Measurements from ENCODE around the gene MITF. TPM values are rescaled to one million over a fixed set of nuclear protein-coding genes. Genes with fewer than 3 reads are reported as not detected.
A peak's percentile ranks its signal among the peaks of the same experiment; 100 is the strongest.

MITF gene
- polyA plus RNA-seq, 4 donors, result 0.22 to 2.2 (median 1.6) TPM

DNA sequence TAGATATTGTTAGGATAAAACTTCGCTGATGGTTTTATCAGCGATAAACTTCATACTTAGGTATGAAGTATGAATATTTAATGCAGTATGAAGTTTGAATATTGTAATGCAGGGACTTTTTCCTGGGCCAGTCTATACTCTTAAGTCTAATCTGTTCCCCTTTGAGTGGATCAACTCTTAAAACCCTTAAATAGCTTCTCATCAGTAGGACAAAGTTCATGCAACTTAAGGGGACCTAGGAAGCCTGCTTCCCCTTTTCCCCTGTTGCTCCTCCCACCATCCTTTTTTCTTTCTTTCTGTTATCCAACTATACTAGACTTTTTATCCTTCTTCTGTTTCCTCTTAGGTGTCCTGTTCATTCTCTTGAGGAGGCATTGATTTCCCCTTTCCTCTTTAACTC lies 78.7 kb downstream of the MITF start:
- Histone ChIP-seq H3K9me3 (ENCODE audit: control insufficient read depth in 2 of 2, insufficient read depth in 1 of 2, low read depth in 1 of 2, low read length in 1 of 2) (no peaks in the 10 kb centered on the region), H3K27ac (ENCODE audit: low read depth in 1 of 3, low read length in 2 of 3) (no peak overlapping the region), H3K36me3 (ENCODE audit: control insufficient read depth in 3 of 3, insufficient read depth in 2 of 3, low read depth in 1 of 3, low read length in 3 of 3) (no peaks in the 10 kb centered on the region), H3K4me3 (ENCODE audit: low read depth in 1 of 3, low read length in 3 of 3) (no peak overlapping the region), H3K27me3 (ENCODE audit: control insufficient read depth in 3 of 3, insufficient read depth in 3 of 3, low read length in 3 of 3) (no peaks in the 10 kb centered on the region), H3K4me1 (ENCODE audit: control insufficient read depth in 3 of 3, insufficient read depth in 2 of 3, low read depth in 1 of 3, low read length in 2 of 3) (no peaks in the 10 kb centered on the region)
- DNase-seq, result no peak
- no peak for FAIRE-seq
- 88 to 94% (median 91%) methylated on average over 2 of the region's 2 CpGs for WGBS, 3 donors

DNA sequence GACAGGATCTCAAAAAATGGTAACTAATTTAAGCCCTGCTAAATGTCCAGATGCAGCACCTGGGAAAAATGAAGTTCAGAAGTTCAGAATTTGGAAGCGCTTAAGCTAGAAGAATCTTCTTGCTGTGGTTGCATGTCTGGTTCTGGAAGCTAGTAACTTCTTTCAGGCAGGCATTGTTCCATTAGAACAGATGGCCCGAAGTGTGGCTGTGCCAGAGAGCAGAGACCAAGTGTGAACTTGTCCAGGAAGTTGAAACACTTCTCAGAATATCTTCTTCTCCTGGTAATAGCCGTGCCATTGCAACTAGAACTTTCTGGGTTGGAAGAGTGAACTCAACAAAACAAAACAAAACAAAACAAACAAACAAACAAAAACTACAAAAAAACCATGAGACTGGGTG lies 80.0 kb downstream of the MITF start:
- no peak overlapping the region for H3K27ac ChIP-seq (ENCODE audit: low read depth in 1 of 3, low read length in 2 of 3)
- H3K4me1 ChIP-seq (ENCODE audit: control insufficient read depth in 3 of 3, insufficient read depth in 2 of 3, low read depth in 1 of 3, low read length in 2 of 3), result no peaks in the 10 kb centered on the region
- WGBS, 3 donors, result 23 to 65% (median 60%) methylated on average over 3 of the region's 3 CpGs
- H3K36me3 ChIP-seq (ENCODE audit: control insufficient read depth in 3 of 3, insufficient read depth in 2 of 3, low read depth in 1 of 3, low read length in 3 of 3), result no peaks in the 10 kb centered on the region
- DNase-seq, result no peak
- no peak overlapping the region for H3K4me3 ChIP-seq (ENCODE audit: low read depth in 1 of 3, low read length in 3 of 3)
- no peaks in the 10 kb centered on the region for H3K9me3 ChIP-seq (ENCODE audit: control insufficient read depth in 2 of 2, insufficient read depth in 1 of 2, low read depth in 1 of 2, low read length in 1 of 2)
- H3K27me3 ChIP-seq (ENCODE audit: control insufficient read depth in 3 of 3, insufficient read depth in 3 of 3, low read length in 3 of 3), result no peaks in the 10 kb centered on the region
- FAIRE-seq, result no peak

DNA sequence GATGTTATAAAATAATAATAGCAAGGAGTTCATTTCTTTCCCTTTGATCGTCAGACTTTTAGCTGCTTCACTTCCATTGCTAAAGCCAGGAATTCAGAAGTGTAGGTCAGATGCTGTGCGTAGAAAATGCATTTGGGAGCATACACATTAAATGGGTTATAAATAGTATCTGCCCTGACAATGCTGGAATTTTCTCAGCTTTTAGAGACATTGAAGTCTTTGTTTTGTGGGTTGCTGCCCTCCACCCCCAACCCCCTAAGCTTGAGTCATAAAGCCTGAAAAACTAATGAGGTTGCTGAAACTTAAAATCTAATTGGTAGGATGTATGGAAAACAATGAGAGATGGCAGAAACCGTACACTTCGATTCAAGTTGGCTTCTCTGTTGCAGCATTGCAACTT lies 81.9 kb downstream of the MITF start:
- DNase-seq, result no peak
- Histone ChIP-seq H3K4me3 (ENCODE audit: low read depth in 1 of 3, low read length in 3 of 3) (no peak overlapping the region), H3K36me3 (ENCODE audit: control insufficient read depth in 3 of 3, insufficient read depth in 2 of 3, low read depth in 1 of 3, low read length in 3 of 3) (no peaks in the 10 kb centered on the region), H3K27ac (ENCODE audit: low read depth in 1 of 3, low read length in 2 of 3) (no peak overlapping the region), H3K27me3 (ENCODE audit: control insufficient read depth in 3 of 3, insufficient read depth in 3 of 3, low read length in 3 of 3) (no peaks in the 10 kb centered on the region), H3K9me3 (ENCODE audit: control insufficient read depth in 2 of 2, insufficient read depth in 1 of 2, low read depth in 1 of 2, low read length in 1 of 2) (no peaks in the 10 kb centered on the region), H3K4me1 (ENCODE audit: control insufficient read depth in 3 of 3, insufficient read depth in 2 of 3, low read depth in 1 of 3, low read length in 2 of 3) (no peaks in the 10 kb centered on the region)
- 84 to 89% (median 89%) methylated on average over 4 of the region's 4 CpGs for WGBS, 3 donors
- no peak for FAIRE-seq

DNA sequence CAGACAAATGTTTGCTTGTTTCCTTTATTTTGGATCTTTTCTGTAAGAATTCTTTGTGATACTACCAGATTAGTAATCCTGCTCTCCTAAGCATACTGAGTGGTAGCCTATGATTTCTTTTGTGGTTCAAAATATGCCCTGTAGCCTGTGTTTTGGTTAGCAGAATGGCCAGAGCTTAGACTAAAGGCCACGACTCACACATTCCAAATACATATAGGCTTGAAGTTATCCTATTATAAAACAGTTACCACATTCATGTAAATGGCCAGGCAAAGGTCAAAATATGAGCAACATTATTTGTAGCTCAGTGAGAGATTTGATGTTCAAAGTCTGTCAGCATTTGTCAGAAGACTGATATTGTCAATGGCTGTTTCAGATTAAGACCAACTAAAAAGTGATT lies 84.5 kb downstream of the MITF start:
- FAIRE-seq (no peak), DNase-seq (peak in 1 of 2 donors; percentile 1)
- no peaks in the 10 kb centered on the region for H3K9me3 ChIP-seq (ENCODE audit: control insufficient read depth in 2 of 2, insufficient read depth in 1 of 2, low read depth in 1 of 2, low read length in 1 of 2)
- 14 to 52% (median 21%) methylated on average over 1 of the region's 1 CpG for WGBS, 3 donors
- H3K4me1 ChIP-seq (ENCODE audit: control insufficient read depth in 3 of 3, insufficient read depth in 2 of 3, low read depth in 1 of 3, low read length in 2 of 3), result no peaks in the 10 kb centered on the region
- no peaks in the 10 kb centered on the region for H3K27me3 ChIP-seq (ENCODE audit: control insufficient read depth in 3 of 3, insufficient read depth in 3 of 3, low read length in 3 of 3)
- H3K36me3 ChIP-seq (ENCODE audit: control insufficient read depth in 3 of 3, insufficient read depth in 2 of 3, low read depth in 1 of 3, low read length in 3 of 3), result no peaks in the 10 kb centered on the region
- no peak overlapping the region for H3K27ac ChIP-seq (ENCODE audit: low read depth in 1 of 3, low read length in 2 of 3)
- H3K4me3 ChIP-seq (ENCODE audit: low read depth in 1 of 3, low read length in 3 of 3), result no peak overlapping the region

DNA sequence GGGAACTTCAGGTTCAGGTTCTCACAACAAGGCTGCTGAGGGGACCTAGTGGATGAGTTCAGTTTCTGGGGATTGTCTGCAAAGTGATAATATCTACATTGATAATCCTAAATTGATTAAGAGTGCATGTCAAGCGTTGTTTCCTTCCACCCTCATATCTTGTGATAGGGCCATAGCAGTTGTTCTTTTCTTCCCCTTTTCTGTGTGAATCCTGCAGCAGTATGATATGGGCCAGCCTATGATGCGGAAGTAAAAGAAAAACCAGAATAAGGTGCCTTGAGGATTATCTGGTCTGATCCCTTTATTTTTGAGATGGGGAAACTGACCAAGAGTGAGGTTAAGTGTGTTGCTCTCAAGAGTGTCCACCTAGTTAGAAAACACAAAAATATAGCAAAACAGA lies 86.2 kb downstream of the MITF start:
- FAIRE-seq (no peak), DNase-seq (no peak)

DNA sequence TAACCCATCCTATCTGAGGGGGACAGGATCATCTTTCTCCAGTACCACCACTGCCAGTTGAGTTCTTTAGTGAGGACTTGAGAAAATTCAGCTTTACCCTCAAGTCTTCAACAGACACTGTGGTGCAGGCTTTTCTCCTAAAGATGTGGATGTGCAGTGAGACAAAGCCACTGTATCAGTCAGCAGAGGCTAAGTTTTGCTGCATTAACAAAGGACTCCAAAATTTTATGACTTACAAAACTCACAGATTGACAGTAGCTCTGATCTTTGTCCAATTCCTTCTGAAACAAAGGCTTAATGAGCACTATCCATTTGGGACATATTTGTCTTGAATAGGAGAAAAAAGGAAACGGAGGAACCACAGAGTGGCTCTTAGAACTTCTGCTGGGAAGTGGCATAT lies 87.9 kb downstream of the MITF start:
- Histone ChIP-seq H3K36me3 (ENCODE audit: control insufficient read depth in 3 of 3, insufficient read depth in 2 of 3, low read depth in 1 of 3, low read length in 3 of 3) (no peaks in the 10 kb centered on the region), H3K4me1 (ENCODE audit: control insufficient read depth in 3 of 3, insufficient read depth in 2 of 3, low read depth in 1 of 3, low read length in 2 of 3) (no peaks in the 10 kb centered on the region), H3K27me3 (ENCODE audit: control insufficient read depth in 3 of 3, insufficient read depth in 3 of 3, low read length in 3 of 3) (no peaks in the 10 kb centered on the region), H3K4me3 (ENCODE audit: low read depth in 1 of 3, low read length in 3 of 3) (no peak overlapping the region), H3K9me3 (ENCODE audit: control insufficient read depth in 2 of 2, insufficient read depth in 1 of 2, low read depth in 1 of 2, low read length in 1 of 2) (no peaks in the 10 kb centered on the region), H3K27ac (ENCODE audit: low read depth in 1 of 3, low read length in 2 of 3) (no peak overlapping the region)
- 77 to 88% (median 86%) methylated on average over 1 of the region's 1 CpG for WGBS, 3 donors
- DNase-seq (no peak), FAIRE-seq (no peak)

More for the DNA sequence above, 86.2 kb downstream of the MITF start:
- H3K9me3 ChIP-seq (ENCODE audit: control insufficient read depth in 2 of 2, insufficient read depth in 1 of 2, low read depth in 1 of 2, low read length in 1 of 2), result no peaks in the 10 kb centered on the region
- no peaks in the 10 kb centered on the region for H3K4me1 ChIP-seq (ENCODE audit: control insufficient read depth in 3 of 3, insufficient read depth in 2 of 3, low read depth in 1 of 3, low read length in 2 of 3)
- 81 to 83% (median 83%) methylated on average over 2 of the region's 2 CpGs for WGBS, 3 donors
- H3K27me3 ChIP-seq (ENCODE audit: control insufficient read depth in 3 of 3, insufficient read depth in 3 of 3, low read length in 3 of 3), result no peaks in the 10 kb centered on the region
- H3K4me3 ChIP-seq (ENCODE audit: low read depth in 1 of 3, low read length in 3 of 3), result no peak overlapping the region
- H3K27ac ChIP-seq (ENCODE audit: low read depth in 1 of 3, low read length in 2 of 3), result no peak overlapping the region
- H3K36me3 ChIP-seq (ENCODE audit: control insufficient read depth in 3 of 3, insufficient read depth in 2 of 3, low read depth in 1 of 3, low read length in 3 of 3), result no peaks in the 10 kb centered on the region

DNA sequence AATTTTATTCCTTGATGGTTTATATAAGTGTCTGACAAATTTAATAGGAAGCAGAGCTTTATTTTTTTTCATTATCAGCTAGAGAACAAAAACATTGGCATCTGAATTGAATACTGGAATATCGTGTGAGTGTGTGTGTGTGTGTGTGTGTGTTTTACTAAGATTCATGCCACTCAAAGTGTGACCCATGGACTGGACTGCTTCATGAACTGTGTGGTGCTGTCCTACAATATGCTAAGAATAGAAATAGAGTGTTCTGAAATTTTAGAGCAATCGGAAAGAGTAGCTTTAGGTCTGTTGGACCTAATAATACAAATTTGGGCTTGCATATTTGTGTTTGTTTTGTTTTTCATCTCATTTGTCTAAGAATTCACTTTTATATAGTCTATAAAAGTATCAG lies 89.6 kb downstream of the MITF start:
- H3K27ac ChIP-seq (ENCODE audit: low read depth in 1 of 3, low read length in 2 of 3), result no peak overlapping the region
- FAIRE-seq (no peak), DNase-seq (no peak)
- no peaks in the 10 kb centered on the region for H3K36me3 ChIP-seq (ENCODE audit: control insufficient read depth in 3 of 3, insufficient read depth in 2 of 3, low read depth in 1 of 3, low read length in 3 of 3)
- WGBS, 3 donors, result 53 to 75% (median 67%) methylated on average over 2 of the region's 2 CpGs
- H3K9me3 ChIP-seq (ENCODE audit: control insufficient read depth in 2 of 2, insufficient read depth in 1 of 2, low read depth in 1 of 2, low read length in 1 of 2), result no peaks in the 10 kb centered on the region
- H3K4me3 ChIP-seq (ENCODE audit: low read depth in 1 of 3, low read length in 3 of 3), result no peak overlapping the region
- H3K4me1 ChIP-seq (ENCODE audit: control insufficient read depth in 3 of 3, insufficient read depth in 2 of 3, low read depth in 1 of 3, low read length in 2 of 3), result no peaks in the 10 kb centered on the region
- no peaks in the 10 kb centered on the region for H3K27me3 ChIP-seq (ENCODE audit: control insufficient read depth in 3 of 3, insufficient read depth in 3 of 3, low read length in 3 of 3)

DNA sequence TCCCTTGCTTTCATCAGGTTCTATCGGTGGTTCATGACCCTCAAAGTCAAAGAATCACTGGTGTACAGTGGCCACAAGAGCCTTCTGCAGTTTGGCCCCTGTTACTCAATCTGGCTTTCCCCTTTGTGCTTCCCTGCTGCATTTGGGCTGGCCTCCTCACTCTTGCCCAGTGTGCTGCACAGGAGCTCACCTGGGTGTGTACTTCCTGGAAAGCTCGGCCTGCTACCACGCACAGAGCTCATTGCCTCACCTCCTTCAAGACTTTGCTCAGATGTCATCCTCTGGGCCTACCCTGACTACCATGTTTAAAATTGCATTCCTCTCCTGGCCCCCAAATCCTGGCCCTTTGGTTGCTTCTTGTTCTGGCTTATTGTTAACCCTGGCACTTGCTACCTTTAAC lies 90.9 kb downstream of the MITF start:
- no peak for FAIRE-seq
- Histone ChIP-seq H3K9me3 (ENCODE audit: control insufficient read depth in 2 of 2, insufficient read depth in 1 of 2, low read depth in 1 of 2, low read length in 1 of 2) (peaks cover 0 to 3% of the 10 kb centered on the region in 2 donors), H3K36me3 (ENCODE audit: control insufficient read depth in 3 of 3, insufficient read depth in 2 of 3, low read depth in 1 of 3, low read length in 3 of 3) (no peaks in the 10 kb centered on the region), H3K27me3 (ENCODE audit: control insufficient read depth in 3 of 3, insufficient read depth in 3 of 3, low read length in 3 of 3) (no peaks in the 10 kb centered on the region), H3K4me3 (ENCODE audit: low read depth in 1 of 3, low read length in 3 of 3) (no peak overlapping the region), H3K27ac (ENCODE audit: low read depth in 1 of 3, low read length in 2 of 3) (no peak overlapping the region), H3K4me1 (ENCODE audit: control insufficient read depth in 3 of 3, insufficient read depth in 2 of 3, low read depth in 1 of 3, low read length in 2 of 3) (no peaks in the 10 kb centered on the region)
- WGBS, 3 donors, result 54 to 83% (median 63%) methylated on average over 3 of the region's 3 CpGs
- DNase-seq, result no peak

DNA sequence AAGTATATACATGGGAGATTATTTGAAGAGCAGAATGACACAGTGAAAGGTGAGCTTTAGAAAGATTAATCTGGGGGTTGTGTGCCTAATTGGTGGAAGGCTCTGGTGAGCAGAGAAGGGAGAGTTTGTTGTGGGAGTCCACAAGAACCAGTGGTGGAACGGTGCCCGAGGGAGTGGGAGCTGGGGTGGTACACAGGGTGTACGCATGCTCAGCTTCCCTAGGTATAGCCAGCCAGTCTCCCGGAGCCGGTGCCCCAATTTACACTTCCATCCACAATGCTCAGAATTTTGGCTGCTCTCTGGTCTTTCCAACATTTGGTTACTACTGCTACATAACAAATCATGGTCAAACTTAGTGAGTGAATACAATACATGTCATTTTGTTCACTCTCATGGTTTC lies 92.5 kb downstream of the MITF start:
- WGBS, 3 donors, result 80 to 95% (median 80%) methylated on average over 5 of the region's 5 CpGs
- Histone ChIP-seq H3K27ac (ENCODE audit: low read depth in 1 of 3, low read length in 2 of 3) (no peak overlapping the region), H3K9me3 (ENCODE audit: control insufficient read depth in 2 of 2, insufficient read depth in 1 of 2, low read depth in 1 of 2, low read length in 1 of 2) (peaks cover 0 to 3% of the 10 kb centered on the region in 2 donors), H3K27me3 (ENCODE audit: control insufficient read depth in 3 of 3, insufficient read depth in 3 of 3, low read length in 3 of 3) (no peaks in the 10 kb centered on the region), H3K36me3 (ENCODE audit: control insufficient read depth in 3 of 3, insufficient read depth in 2 of 3, low read depth in 1 of 3, low read length in 3 of 3) (no peaks in the 10 kb centered on the region), H3K4me3 (ENCODE audit: low read depth in 1 of 3, low read length in 3 of 3) (no peak overlapping the region), H3K4me1 (ENCODE audit: control insufficient read depth in 3 of 3, insufficient read depth in 2 of 3, low read depth in 1 of 3, low read length in 2 of 3) (no peaks in the 10 kb centered on the region)
- DNase-seq, result no peak
- FAIRE-seq, result no peak
